Naive thymus-derived CD4-positive, alpha-beta T cell (primary cell): ENCODE measurements around the gene SLC25A22. TPM values are rescaled to one million over a fixed set of nuclear protein-coding genes. Genes with fewer than 3 reads are reported as not detected.

Source experiments
- ATAC-seq: fragments of 150-1000 bp; cut with Tn5 transposase; 2 replicates; pipeline ENCODE4 v1.10.0; 2021; ENCODE audit warnings: mild to moderate bottlenecking, moderate library complexity
- CTCF ChIA-PET: fragments of 350-600 bp; sonication (Branson Sonifier 250); formaldehyde crosslinking; loops from one replicate; lab custom pipeline; 2021; ENCODE audit warnings: antibody characterized with exemption; lab: Charles Lee
- POLR2A ChIA-PET: fragments of 350-600 bp; sonication (Branson Sonifier 250); formaldehyde crosslinking; loops from one replicate; lab custom pipeline; 2021; ENCODE audit warnings: antibody characterized with exemption, inconsistent platforms; lab: Charles Lee
- DNase-seq, 9 donors: peaks; one replicate each; pipeline versions ENCODE4 v3.0.0 to v3.0.0-alpha.2; 2020 to 2022; ENCODE audit warnings: mixed read lengths in 1 of 9
- H3K27ac ChIP-seq: one replicate; pipeline ENCODE4 v1.7.0; 2013; ENCODE audit warnings: mild to moderate bottlenecking, low read depth, low read length, moderate library complexity
- H3K27me3 ChIP-seq, 2 donors: one replicate each; pipeline ENCODE4 v1.7.0; 2013; ENCODE audit warnings: low read length in 2 of 2, mild to moderate bottlenecking in 2 of 2, moderate library complexity in 2 of 2; ENCODE audit not compliant: control insufficient read depth in 2 of 2, insufficient read depth in 2 of 2
- H3K36me3 ChIP-seq, 3 experiments: 1 replicate in 2 of 3; 2 replicates in 1 of 3; pipeline ENCODE4 v1.7.0; 2013; ENCODE audit warnings: low read length in 3 of 3, mild to moderate bottlenecking in 3 of 3, moderate library complexity in 1 of 3; ENCODE audit not compliant: insufficient read depth in 3 of 3, control insufficient read depth in 2 of 3
- H3K4me1 ChIP-seq, 2 donors: one replicate each; pipeline ENCODE4 v1.7.0; 2013; ENCODE audit warnings: low read length in 2 of 2, mild to moderate bottlenecking in 2 of 2, moderate library complexity in 1 of 2; ENCODE audit not compliant: control insufficient read depth in 2 of 2, insufficient read depth in 2 of 2
- H3K4me3 ChIP-seq: 2 replicates; pipeline ENCODE4 v1.7.0; 2013; ENCODE audit warnings: mild to moderate bottlenecking, low read length
- H3K9me3 ChIP-seq, 3 experiments: 1 replicate in 2 of 3; 2 replicates in 1 of 3; pipeline ENCODE4 v1.7.0; 2013; ENCODE audit warnings: low read length in 3 of 3; ENCODE audit not compliant: control insufficient read depth in 2 of 3
- H3K27ac Mint-ChIP-seq, 9 donors: one replicate each; pipeline ENCODE4 v1.8.0; 2020 to 2022; ENCODE audit warnings: mixed read lengths in 9 of 9, mild to moderate bottlenecking in 8 of 9, moderate library complexity in 5 of 9, inconsistent platforms in 2 of 9
- H3K27me3 Mint-ChIP-seq, 5 donors: one replicate each; pipeline ENCODE4 v1.8.0; 2021 to 2022; ENCODE audit warnings: mixed read lengths in 5 of 5, mild to moderate bottlenecking in 1 of 5
- H3K36me3 Mint-ChIP-seq, 5 donors: one replicate each; pipeline ENCODE4 v1.8.0; 2020 to 2022; ENCODE audit warnings: mixed read lengths in 5 of 5, mild to moderate bottlenecking in 3 of 5, inconsistent platforms in 1 of 5
- H3K4me1 Mint-ChIP-seq, 7 donors: one replicate each; pipeline ENCODE4 v1.8.0; 2020 to 2022; ENCODE audit warnings: mixed read lengths in 7 of 7, mild to moderate bottlenecking in 3 of 7, inconsistent platforms in 1 of 7
- H3K4me3 Mint-ChIP-seq, 10 donors: one replicate each; pipeline ENCODE4 v1.8.0; 2020 to 2022; ENCODE audit warnings: mild to moderate bottlenecking in 10 of 10, mixed read lengths in 10 of 10, moderate library complexity in 6 of 10, inconsistent platforms in 2 of 10
- H3K9me3 Mint-ChIP-seq, 11 donors: one replicate each; pipeline ENCODE4 v1.8.0; 2020 to 2022; ENCODE audit warnings: mixed read lengths in 11 of 11, mild to moderate bottlenecking in 4 of 11, inconsistent platforms in 1 of 11, moderate library complexity in 1 of 11
- intact Hi-C, 2 donors: fragments of 100-400 bp; cut with micrococcal nuclease; formaldehyde crosslinking; loops; one replicate each; pipeline ENCODE4 v1.15.1; 2023
- polyA plus RNA-seq, 2 donors: library from polyadenylated mRNA; unstranded; fragments of 300-500 nt; fragmentation: Illumina TruSeq; gene quantifications; one replicate each; pipeline ENCODE4 v1.2.3, GENCODE V29; 2021
- total RNA-seq, 6 experiments: library from RNA in 5 of 6; stranded (reverse) in 5 of 6; gene quantifications; 1 replicate in 5 of 6; 2 replicates in 1 of 6; pipeline ENCODE4 v1.2.3 and lab custom pipeline; 2021 to 2026

SLC25A22 gene
- total and polyA plus RNA-seq, 7 experiments from 2014 or later: 6.4 to 58.4 (median 18.9) TPM

DNA sequence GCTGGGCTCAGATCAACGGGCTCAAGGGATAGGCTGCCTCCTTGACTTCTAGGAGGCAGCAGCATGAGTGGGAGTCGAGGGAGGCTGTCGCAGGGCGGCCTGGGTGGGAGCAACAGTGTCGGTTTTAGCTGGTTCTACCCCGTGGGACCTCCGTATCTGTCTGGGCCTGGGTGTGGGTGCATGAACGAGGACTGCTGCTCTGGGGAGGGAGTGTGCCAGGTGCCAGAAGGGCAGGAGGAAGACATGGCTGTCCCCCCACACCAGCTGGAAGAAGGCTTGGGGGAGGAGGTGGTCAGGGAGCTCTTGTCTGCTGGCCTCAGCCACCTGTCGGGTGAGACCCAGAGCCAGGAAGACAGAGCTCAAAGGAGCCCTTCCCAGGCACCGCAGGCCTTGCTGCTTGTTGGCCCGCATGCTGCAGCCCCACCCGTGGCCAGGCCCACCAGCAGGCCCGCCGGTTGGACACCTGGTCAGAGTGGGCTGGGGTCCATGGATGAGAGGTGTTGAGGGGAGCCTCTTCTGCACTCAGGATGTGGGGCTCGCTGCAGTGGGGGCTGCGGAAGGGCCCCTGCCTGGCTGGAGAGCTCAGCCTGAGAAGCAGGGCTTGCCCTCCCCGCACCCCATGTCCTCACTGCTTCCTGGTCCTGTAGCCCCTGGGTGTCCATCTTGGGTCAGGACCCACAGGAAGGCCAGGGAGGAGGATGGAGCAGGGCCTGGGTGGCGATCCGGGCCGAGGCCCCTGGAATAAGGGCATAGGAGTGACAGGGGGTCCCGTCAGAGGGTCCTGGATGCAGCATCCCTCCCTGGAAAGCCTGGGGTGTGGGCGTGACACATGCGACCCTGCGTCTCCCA lies 11.6 kb downstream of the SLC25A22 start:
- ATAC-seq (no peak), DNase-seq (peak in 1 of 9 donors; percentile 8)
- Mint-ChIP-seq H3K27me3 (no peaks in the 10 kb centered on the region), H3K27ac (no peak overlapping the region), H3K4me3 (no peak overlapping the region), H3K9me3 (no peaks in the 10 kb centered on the region), H3K4me1 (peaks cover 0 to 14% (median 2%) of the 10 kb centered on the region in 7 donors), H3K36me3 (peaks cover 0 to 5% (median 0%) of the 10 kb centered on the region in 5 donors)
- Histone ChIP-seq H3K27ac (no peak overlapping the region), H3K9me3 (no peaks in the 10 kb centered on the region), H3K4me3 (no peak overlapping the region), H3K4me1 (no peaks in the 10 kb centered on the region), H3K36me3 (peaks cover 0 to 9% (median 0%) of the 10 kb centered on the region in 3 experiments), H3K27me3 (no peaks in the 10 kb centered on the region)
- intact Hi-C loops: no loop called here
- CTCF ChIA-PET: no interaction called here
- POLR2A ChIA-PET: interaction anchor here (1.8 kb wide), 1 partner anchor 10 kb away, joined by 7 read pairs; no protein-coding TSS in a partner anchor

- H3K4me3 Mint-ChIP-seq: no peak overlapping the region
- peaks cover 0 to 4% (median 0%) of the 10 kb centered on the region in 3 experiments for H3K36me3 ChIP-seq
- DNase-seq (peak in 1 of 9 donors; percentile 33), ATAC-seq (peak; percentile 76)
- H3K36me3 Mint-ChIP-seq: no peaks in the 10 kb centered on the region
- H3K9me3 Mint-ChIP-seq: no peaks in the 10 kb centered on the region
- H3K27ac ChIP-seq: no peak overlapping the region
- H3K27me3 ChIP-seq: no peaks in the 10 kb centered on the region
- H3K4me3 ChIP-seq: no peak overlapping the region
- peaks cover 4 to 21% (median 13%) of the 10 kb centered on the region in 7 donors for H3K4me1 Mint-ChIP-seq
- no peaks in the 10 kb centered on the region for H3K4me1 ChIP-seq
- no peak overlapping the region for H3K27ac Mint-ChIP-seq
- ChIA-PET POLR2A (no interaction called here), CTCF (no interaction called here)
- intact Hi-C loops: no loop called here
- H3K9me3 ChIP-seq: no peaks in the 10 kb centered on the region
- no peaks in the 10 kb centered on the region for H3K27me3 Mint-ChIP-seq
These were observed 14.5 kb downstream of the SLC25A22 start for GRCh38 chr11:783581-784015.

GRCh38 chr11:782264-783174 lies 15.6 kb downstream of the SLC25A22 start:
- CTCF ChIA-PET: no interaction called here
- no peak for ATAC-seq

GRCh38 chr11:779955-780532 lies 18.0 kb downstream of the SLC25A22 start:
- H3K27ac Mint-ChIP-seq: peak overlapping the region in 1 of 9 donors; percentile 20
- ATAC-seq: no peak
- CTCF ChIA-PET: no interaction called here

More at GRCh38 chr11:782264-783174, 15.6 kb downstream of the SLC25A22 start:
- Histone ChIP-seq H3K36me3 (peaks cover 0 to 4% (median 0%) of the 10 kb centered on the region in 3 experiments), H3K4me3 (no peak overlapping the region), H3K27me3 (no peaks in the 10 kb centered on the region), H3K4me1 (peaks cover 4 to 5% of the 10 kb centered on the region in 2 donors), H3K9me3 (no peaks in the 10 kb centered on the region), H3K27ac (no peak overlapping the region)
- intact Hi-C loops: no loop called here
- POLR2A ChIA-PET: interaction anchor here (0.9 kb wide), 1 partner anchor 13 kb away, joined by 3 read pairs; no protein-coding TSS in a partner anchor
- Mint-ChIP-seq H3K27me3 (no peaks in the 10 kb centered on the region), H3K4me3 (no peak overlapping the region), H3K9me3 (no peaks in the 10 kb centered on the region), H3K4me1 (peaks cover 4 to 18% (median 11%) of the 10 kb centered on the region in 7 donors), H3K36me3 (no peaks in the 10 kb centered on the region), H3K27ac (no peak overlapping the region)
- DNase-seq: no peak

DNA sequence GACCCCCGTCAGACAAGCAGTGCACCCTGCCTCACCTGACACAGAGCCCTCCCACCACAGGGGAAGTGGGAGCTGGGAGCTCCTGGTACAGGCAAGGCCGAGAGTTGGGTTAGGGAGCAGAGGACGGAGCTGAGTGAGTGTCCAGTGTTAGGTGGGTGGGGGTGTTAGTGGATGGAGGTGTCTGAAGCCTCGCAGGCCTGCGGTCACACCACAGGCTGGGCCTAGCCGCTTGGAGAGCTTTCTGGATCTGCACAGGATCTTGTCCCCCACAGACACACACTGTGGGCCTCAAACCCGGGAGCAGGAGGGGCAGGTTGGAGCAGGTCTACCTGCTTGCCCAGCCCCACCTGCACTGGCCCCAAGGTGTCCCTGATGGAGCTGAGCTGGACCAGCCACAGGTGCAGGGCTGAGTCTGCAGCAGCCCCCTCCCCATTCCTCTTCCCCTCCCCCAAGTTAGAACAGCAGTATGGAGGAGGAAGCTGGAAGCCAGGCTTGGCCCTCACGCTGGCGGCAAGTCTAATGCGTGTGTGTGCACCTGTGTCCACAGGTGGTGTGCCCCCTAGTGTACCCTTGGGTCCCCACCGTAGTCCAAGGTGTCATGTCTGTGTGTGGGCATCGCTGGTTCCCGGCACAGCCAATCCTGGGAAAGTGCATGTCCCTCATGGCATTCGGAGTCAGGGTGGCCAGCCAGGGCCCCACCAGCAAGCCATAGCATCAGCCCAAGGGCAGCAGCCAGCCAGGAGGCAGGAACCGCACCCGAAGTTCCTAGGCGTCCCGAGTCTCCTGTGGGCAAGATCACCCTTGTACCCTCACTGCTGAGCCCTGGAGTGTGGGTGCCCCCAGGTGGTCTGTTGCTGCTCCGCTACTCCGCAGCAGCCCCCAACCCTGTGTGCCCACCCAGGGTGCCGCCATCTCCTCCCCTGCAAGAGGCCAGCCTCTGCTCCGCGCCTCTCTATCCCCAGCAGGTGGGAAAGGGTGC lies 18.8 kb downstream of the SLC25A22 start:
- intact Hi-C loops: no loop called here
- ATAC-seq (no peak), DNase-seq (no peak)
- ChIA-PET POLR2A (interaction anchor here (0.7 to 3.0 kb wide), 4 partner anchors 11 to 141 kb away, joined by 3 to 18 read pairs (median 4); partner anchors contain the start of gene CEND1), CTCF (interaction anchor here (0.6 kb wide), 1 partner anchor 39 kb away, joined by 4 read pairs; no protein-coding TSS in a partner anchor)
- Histone ChIP-seq H3K27me3 (no peaks in the 10 kb centered on the region), H3K4me1 (peaks cover 12 to 14% of the 10 kb centered on the region in 2 donors), H3K4me3 (no peak overlapping the region), H3K27ac (no peak overlapping the region), H3K36me3 (peaks cover 0 to 4% (median 0%) of the 10 kb centered on the region in 3 experiments), H3K9me3 (no peaks in the 10 kb centered on the region)
- Mint-ChIP-seq H3K27ac (peak overlapping the region in 3 of 9 donors; percentile 33 to 37 (median 33)), H3K4me1 (peaks cover 11 to 32% (median 22%) of the 10 kb centered on the region in 7 donors), H3K36me3 (no peaks in the 10 kb centered on the region), H3K9me3 (no peaks in the 10 kb centered on the region), H3K27me3 (no peaks in the 10 kb centered on the region), H3K4me3 (peak overlapping the region; percentile 9 to 91 (median 50))

More at GRCh38 chr11:779955-780532, 18.0 kb downstream of the SLC25A22 start:
- no peaks in the 10 kb centered on the region for H3K27me3 Mint-ChIP-seq
- DNase-seq: no peak
- Histone ChIP-seq H3K4me3 (no peak overlapping the region), H3K9me3 (no peaks in the 10 kb centered on the region), H3K36me3 (peaks cover 0 to 4% (median 0%) of the 10 kb centered on the region in 3 experiments), H3K4me1 (peaks cover 12 to 14% of the 10 kb centered on the region in 2 donors), H3K27ac (no peak overlapping the region), H3K27me3 (no peaks in the 10 kb centered on the region)
- H3K4me1 Mint-ChIP-seq: peaks cover 11 to 28% (median 22%) of the 10 kb centered on the region in 7 donors
- intact Hi-C loops: no loop called here
- no peaks in the 10 kb centered on the region for H3K36me3 Mint-ChIP-seq
- peak overlapping the region in 5 of 10 donors; percentile 23 to 73 (median 51) for H3K4me3 Mint-ChIP-seq
- POLR2A ChIA-PET: interaction anchor here (1.4 to 3.0 kb wide), 2 partner anchors 11 to 16 kb away, joined by 3 to 18 read pairs; no protein-coding TSS in a partner anchor
- no peaks in the 10 kb centered on the region for H3K9me3 Mint-ChIP-seq
